HEK293 (cell line): ENCODE measurements around the gene ZSCAN25.

Experiments
- CTCF ChIA-PET: fragments of 350-600 bp; formaldehyde crosslinking; extraction: SDS; loops from one replicate; lab custom pipeline; 2021; ENCODE audit warnings: antibody characterized with exemption; lab: Yijun Ruan, JAX
- POLR2A ChIA-PET: fragments of 300-600 bp; formaldehyde crosslinking; extraction: SDS; loops from one replicate; lab custom pipeline; 2020; ENCODE audit warnings: antibody characterized with exemption, inconsistent platforms; lab: Yijun Ruan, JAX
- H3K27ac ChIP-seq: fragments of 200-500 bp; sonication (Bioruptor generic); 2 replicates; pipeline ENCODE4 v1.5.1; 2014; ENCODE audit warnings: low read depth, low read length, control low read depth, inconsistent platforms; ENCODE audit errors: extremely low read depth
- H3K36me3 ChIP-seq, 2 experiments: fragments of 200-500 bp in 1 of 2; sonication (Bioruptor generic) in 1 of 2; 1 replicate in 1 of 2; 2 replicates in 1 of 2; pipeline ENCODE4 v1.5.1; 2014 to 2017; ENCODE audit warnings: inconsistent platforms in 2 of 2, low read length in 2 of 2; ENCODE audit not compliant: control insufficient read depth in 2 of 2, insufficient read depth in 1 of 2
- H3K4me1 ChIP-seq: fragments of 200-500 bp; sonication (Bioruptor generic); 2 replicates; pipeline ENCODE4 v1.5.1; 2014; ENCODE audit warnings: mild to moderate bottlenecking, low read length, inconsistent platforms; ENCODE audit not compliant: control insufficient read depth, insufficient read depth
- H3K4me3 ChIP-seq: 2 replicates; pipeline ENCODE4 v1.5.1; 2011; ENCODE audit warnings: low read depth, mild to moderate bottlenecking, control low read depth, low read length, moderate library complexity
- H3K9me3 ChIP-seq: fragments of 200-500 bp; sonication (Bioruptor generic); 2 replicates; pipeline ENCODE4 v1.5.1; 2014; ENCODE audit warnings: low read depth, low read length, inconsistent platforms; ENCODE audit not compliant: control insufficient read depth, insufficient read depth
- HOXA7 ChIP-seq: sonication (generic); formaldehyde crosslinking; IDR thresholded peaks from 2 replicates; pipeline ENCODE4 v1.8.1; 2022; ENCODE audit warnings: missing genetic modification reagents, borderline replicate concordance
- IKZF3 ChIP-seq: fragments of 450-650 bp; IDR thresholded peaks from 2 replicates; pipeline ENCODE4 v1.5.0; 2018; ENCODE audit warnings: missing biosample characterization, mild to moderate bottlenecking, missing genetic modification characterization, moderate library complexity
- KLF9 ChIP-seq: fragments of 450-650 bp; formaldehyde crosslinking; IDR thresholded peaks from 2 replicates; pipeline ENCODE4 v1.5.1; 2016; ENCODE audit warnings: missing biosample characterization, missing genetic modification characterization, low read depth
- RBAK ChIP-seq: fragments of 450-650 bp; formaldehyde crosslinking; IDR thresholded peaks from 2 replicates; pipeline ENCODE4 v1.5.1; 2016; ENCODE audit warnings: missing biosample characterization, missing genetic modification characterization
- SETDB1 ChIP-seq: IDR thresholded peaks from one replicate; pipeline ENCODE4 v1.6.1; 2017; ENCODE audit warnings: mild to moderate bottlenecking, low read length, moderate library complexity, mixed read lengths; ENCODE audit not compliant: insufficient read length
- ZBTB8A ChIP-seq: fragments of 450-650 bp; formaldehyde crosslinking; IDR thresholded peaks from 2 replicates; pipeline ENCODE4 v1.5.1; 2016; ENCODE audit warnings: missing biosample characterization, missing genetic modification characterization
- ZFP37 ChIP-seq: fragments of 450-650 bp; formaldehyde crosslinking; IDR thresholded peaks from 2 replicates; pipeline ENCODE4 v1.5.1; 2016; ENCODE audit warnings: missing biosample characterization, missing genetic modification characterization
- ZFP41 ChIP-seq: fragments of 450-650 bp; formaldehyde crosslinking; IDR thresholded peaks from 2 replicates; pipeline ENCODE4 v1.5.1; 2016; ENCODE audit warnings: missing biosample characterization, missing genetic modification characterization, borderline replicate concordance
- ZNF174 ChIP-seq: fragments of 450-650 bp; formaldehyde crosslinking; IDR thresholded peaks from 2 replicates; pipeline ENCODE4 v1.5.0; 2017; ENCODE audit warnings: missing biosample characterization, mild to moderate bottlenecking, missing genetic modification characterization
- ZNF280D ChIP-seq: fragments of 450-650 bp; formaldehyde crosslinking; IDR thresholded peaks from 2 replicates; pipeline ENCODE4 v1.5.1; 2016; ENCODE audit warnings: missing biosample characterization, missing genetic modification characterization
- ZNF350 ChIP-seq: fragments of 450-650 bp; formaldehyde crosslinking; IDR thresholded peaks from 2 replicates; pipeline ENCODE4 v1.5.0; 2017; ENCODE audit warnings: missing biosample characterization, mild to moderate bottlenecking, missing genetic modification characterization
- ZNF37A ChIP-seq: fragments of 450-650 bp; IDR thresholded peaks from 2 replicates; pipeline ENCODE4 v1.5.1; 2018; ENCODE audit warnings: missing biosample characterization, missing genetic modification characterization
- ZNF394 ChIP-seq: fragments of 450-650 bp; formaldehyde crosslinking; IDR thresholded peaks from 2 replicates; pipeline ENCODE4 v1.5.1; 2016; ENCODE audit warnings: missing biosample characterization, missing genetic modification characterization, mild to moderate bottlenecking, moderate library complexity, borderline replicate concordance
- ZNF473 ChIP-seq: fragments of 450-650 bp; formaldehyde crosslinking; IDR thresholded peaks from 2 replicates; pipeline ENCODE4 v1.5.1; 2017; ENCODE audit warnings: missing biosample characterization, missing genetic modification characterization
- ZNF488 ChIP-seq: fragments of 450-650 bp; formaldehyde crosslinking; IDR thresholded peaks from 2 replicates; pipeline ENCODE4 v1.5.1; 2016; ENCODE audit warnings: missing biosample characterization, missing genetic modification characterization
- ZNF510 ChIP-seq: fragments of 450-650 bp; formaldehyde crosslinking; IDR thresholded peaks from 2 replicates; pipeline ENCODE4 v1.5.1; 2018; ENCODE audit warnings: mild to moderate bottlenecking, missing genetic modification characterization, missing biosample characterization; ENCODE audit not compliant: insufficient replicate concordance
- ZNF549 ChIP-seq: fragments of 450-650 bp; IDR thresholded peaks from 2 replicates; pipeline ENCODE4 v1.5.1; 2018; ENCODE audit warnings: missing biosample characterization, missing genetic modification characterization, mild to moderate bottlenecking, inconsistent platforms, moderate library complexity
- ZNF558 ChIP-seq: fragments of 450-650 bp; formaldehyde crosslinking; IDR thresholded peaks from 2 replicates; pipeline ENCODE4 v1.5.1; 2016; ENCODE audit warnings: missing biosample characterization, missing genetic modification characterization
- ZNF639 ChIP-seq: fragments of 450-650 bp; formaldehyde crosslinking; IDR thresholded peaks from 2 replicates; pipeline ENCODE4 v1.5.1; 2016; ENCODE audit warnings: missing biosample characterization, missing genetic modification characterization
- ZNF664 ChIP-seq: fragments of 450-650 bp; formaldehyde crosslinking; IDR thresholded peaks from 2 replicates; pipeline ENCODE4 v1.5.1; 2016; ENCODE audit warnings: missing biosample characterization, missing genetic modification characterization
- ZNF747 ChIP-seq: fragments of 450-650 bp; formaldehyde crosslinking; IDR thresholded peaks from 2 replicates; pipeline ENCODE4 v1.5.1; 2016; ENCODE audit warnings: missing biosample characterization, missing genetic modification characterization
- ZNF791 ChIP-seq: fragments of 450-650 bp; formaldehyde crosslinking; IDR thresholded peaks from 2 replicates; pipeline ENCODE4 v1.5.1; 2016; ENCODE audit warnings: missing biosample characterization, missing genetic modification characterization
- ZNF830 ChIP-seq: fragments of 450-650 bp; IDR thresholded peaks from 2 replicates; pipeline ENCODE4 v1.5.0; 2018; ENCODE audit warnings: missing biosample characterization, missing genetic modification characterization, low read depth, mild to moderate bottlenecking, moderate library complexity
- ZSCAN16 ChIP-seq: fragments of 450-650 bp; formaldehyde crosslinking; IDR thresholded peaks from 2 replicates; pipeline ENCODE4 v1.5.1; 2016; ENCODE audit warnings: missing biosample characterization, missing genetic modification characterization
- ZSCAN18 ChIP-seq: fragments of 450-650 bp; formaldehyde crosslinking; IDR thresholded peaks from 2 replicates; pipeline ENCODE4 v1.5.1; 2016; ENCODE audit warnings: missing biosample characterization, missing genetic modification characterization

ZSCAN25 gene

GRCh38 chr7:99571768-99572167, 45.0 kb upstream of the ZSCAN25 start:
- H3K9me3 ChIP-seq = no peaks in the 10 kb centered on the region
- H3K4me1 ChIP-seq = peaks cover 4% of the 10 kb centered on the region; the same call in 1 of the 2 replicates
- H3K36me3 ChIP-seq = peaks cover 26 to 66% of the 10 kb centered on the region in 2 experiments
- CTCF ChIA-PET = no interaction called here
- POLR2A ChIA-PET = no interaction called here
- TF ChIP-seq ZNF37A (tag by site-specific recombination) = no peak
- no peak for TF ChIP-seq ZSCAN16 (tag by site-specific recombination)
- H3K4me3 ChIP-seq = no peak overlapping the region
- H3K27ac ChIP-seq = no peak overlapping the region

GRCh38 chr7:99573257-99573656, 43.5 kb upstream of the ZSCAN25 start:
- Histone ChIP-seq H3K9me3 (no peaks in the 10 kb centered on the region), H3K27ac (no peak overlapping the region), H3K4me3 (no peak overlapping the region)
- POLR2A ChIA-PET = no interaction called here
- TF ChIP-seq SETDB1 (no peak), ZNF664 (no peak), KLF9 (tag by site-specific recombination) (no peak), ZNF791 (tag by site-specific recombination) (no peak), ZNF510 (tag by site-specific recombination) (no peak), ZNF549 (tag by site-specific recombination) (no peak), ZNF830 (tag by site-specific recombination) (no peak), ZSCAN16 (tag by site-specific recombination) (no peak), ZNF747 (no peak), ZNF473 (tag by site-specific recombination) (no peak), ZNF488 (tag by site-specific recombination) (no peak), ZNF174 (tag by site-specific recombination) (no peak), HOXA7 (CRISPR knock-in tag) (no peak)
- TF ChIP-seq, all 188 proteins: peak for 0
- H3K4me1 ChIP-seq = peaks cover 4% of the 10 kb centered on the region; the same call in 1 of the 2 replicates
- H3K36me3 ChIP-seq = peaks cover 22 to 60% of the 10 kb centered on the region in 2 experiments
- CTCF ChIA-PET = no interaction called here

- no peak for TF ChIP-seq RBAK (tag by site-specific recombination)
- TF ChIP-seq ZFP37 = no peak
- TF ChIP-seq ZBTB8A (tag by site-specific recombination) = no peak
- TF ChIP-seq ZNF394 (tag by site-specific recombination) = no peak
- no peak for TF ChIP-seq ZNF350
- TF ChIP-seq ZNF639 (tag by site-specific recombination) = no peak
- TF ChIP-seq ZNF280D = no peak
- no peak for TF ChIP-seq KLF9 (tag by site-specific recombination)
- TF ChIP-seq ZNF558 = no peak
- no peak for TF ChIP-seq ZFP41
- no peak for TF ChIP-seq IKZF3
- TF ChIP-seq ZSCAN18 (tag by site-specific recombination) = no peak
- Histone ChIP-seq H3K4me3 (no peak overlapping the region), H3K27ac (no peak overlapping the region), H3K4me1 (peaks cover 4% of the 10 kb centered on the region; the same call in 1 of the 2 replicates), H3K9me3 (no peaks in the 10 kb centered on the region), H3K36me3 (peaks cover 7 to 33% of the 10 kb centered on the region in 2 experiments)
- POLR2A ChIA-PET = interaction anchor here (1.7 kb wide), 1 partner anchor 18 kb away, joined by 5 read pairs; the partner anchor contains the start of gene ZNF655
- CTCF ChIA-PET = interaction anchor here (0.7 kb wide), 1 partner anchor 10 kb away, joined by 3 read pairs; no protein-coding TSS in a partner anchor
Measured at GRCh38 chr7:99576251-99576650, 40.5 kb upstream of the ZSCAN25 start.
